HG02970 (cell line): ENCODE data around the gene ASIC2.

Source experiments
- ATAC-seq: cut with Tn5 transposase; IDR thresholded peaks from one replicate; pipeline ENCODE4 v1.9.1; 2021; ENCODE audit warnings: mild to moderate bottlenecking, moderate library complexity, moderate number of reproducible peaks; ENCODE audit not compliant: unreplicated experiment, low FRiP score

ASIC2 gene

GRCh38 chr17:33209671-33210070 is 83.4 kb downstream of the ASIC2 start:
- ATAC-seq = no peak

DNA sequence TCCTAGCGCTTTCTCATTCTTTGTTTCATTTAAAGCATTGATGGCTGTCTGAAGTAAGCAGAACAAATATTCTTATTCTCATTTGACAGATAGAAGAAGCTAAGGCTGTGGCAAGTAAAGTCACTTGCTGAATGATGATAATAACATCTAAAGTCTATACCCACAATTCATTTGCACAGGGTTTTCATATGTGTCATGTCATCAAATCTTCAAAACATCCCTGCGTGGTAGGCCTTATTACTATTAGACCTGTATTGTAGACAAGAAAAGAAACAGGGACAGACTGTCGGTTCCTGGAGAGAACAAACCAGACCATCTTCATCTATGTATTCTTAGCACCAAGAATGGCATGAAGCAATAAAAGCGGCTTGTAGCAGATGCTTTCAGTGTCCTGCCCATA is 85.9 kb downstream of the ASIC2 start:
- no peak for ATAC-seq

DNA sequence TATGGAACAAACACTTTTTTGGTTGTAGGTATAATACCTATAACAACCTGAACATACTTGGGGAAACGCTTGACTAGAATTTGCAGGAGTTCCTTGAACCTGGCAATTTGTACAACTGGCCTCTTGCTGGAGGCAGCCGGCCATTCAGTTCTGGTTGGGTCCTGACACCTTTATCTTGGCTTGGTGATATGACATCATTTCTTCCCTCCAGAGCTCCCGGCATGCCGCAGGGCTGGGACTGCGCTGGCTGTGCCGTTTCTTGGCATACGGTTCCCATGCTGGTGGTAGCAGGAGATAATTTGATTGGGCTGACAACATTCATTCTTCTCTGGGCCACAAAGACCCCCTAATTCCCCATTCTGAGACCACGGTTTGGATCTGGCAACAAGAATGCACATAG is 87.5 kb downstream of the ASIC2 start:
- ATAC-seq = no peak

DNA sequence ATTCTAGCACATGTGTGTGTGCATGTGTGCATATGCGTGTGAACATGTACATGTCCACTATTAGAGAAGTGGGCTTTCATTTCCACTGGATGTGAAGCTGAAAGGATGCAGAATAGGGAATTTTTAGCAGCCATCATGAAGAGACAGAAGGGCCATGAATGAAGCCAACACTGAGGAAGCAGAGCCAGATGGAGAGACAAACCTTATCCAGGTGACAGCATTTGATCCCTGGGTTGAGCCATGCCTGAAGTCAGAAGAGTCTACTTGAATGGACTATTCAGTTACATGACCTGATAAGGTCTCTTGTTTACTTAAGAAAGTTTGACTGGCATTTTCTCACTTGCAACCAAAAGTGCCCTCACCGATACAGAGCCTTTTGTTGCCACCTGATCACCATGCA is 88.4 kb downstream of the ASIC2 start:
- ATAC-seq = no peak

DNA sequence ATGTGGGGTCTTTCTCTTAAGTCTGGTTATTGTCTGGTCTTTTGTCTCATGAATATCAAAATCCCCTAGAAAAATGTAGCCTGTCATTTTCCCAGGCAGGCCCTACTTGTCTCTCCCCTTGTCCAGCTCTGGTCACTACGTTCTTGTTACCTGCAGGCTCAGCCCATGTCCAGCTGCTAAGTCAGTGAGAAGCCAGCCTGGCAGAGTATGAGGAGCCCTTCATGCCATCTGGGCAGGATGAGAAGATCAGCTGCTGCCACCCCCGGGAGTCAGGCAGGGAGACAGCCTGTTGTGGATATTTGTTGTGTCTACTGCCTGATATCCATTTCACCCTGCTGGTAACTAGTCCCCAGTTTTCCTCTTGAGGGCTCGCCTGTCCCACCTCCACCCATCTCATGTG is 88.9 kb downstream of the ASIC2 start:
- no peak for ATAC-seq

DNA sequence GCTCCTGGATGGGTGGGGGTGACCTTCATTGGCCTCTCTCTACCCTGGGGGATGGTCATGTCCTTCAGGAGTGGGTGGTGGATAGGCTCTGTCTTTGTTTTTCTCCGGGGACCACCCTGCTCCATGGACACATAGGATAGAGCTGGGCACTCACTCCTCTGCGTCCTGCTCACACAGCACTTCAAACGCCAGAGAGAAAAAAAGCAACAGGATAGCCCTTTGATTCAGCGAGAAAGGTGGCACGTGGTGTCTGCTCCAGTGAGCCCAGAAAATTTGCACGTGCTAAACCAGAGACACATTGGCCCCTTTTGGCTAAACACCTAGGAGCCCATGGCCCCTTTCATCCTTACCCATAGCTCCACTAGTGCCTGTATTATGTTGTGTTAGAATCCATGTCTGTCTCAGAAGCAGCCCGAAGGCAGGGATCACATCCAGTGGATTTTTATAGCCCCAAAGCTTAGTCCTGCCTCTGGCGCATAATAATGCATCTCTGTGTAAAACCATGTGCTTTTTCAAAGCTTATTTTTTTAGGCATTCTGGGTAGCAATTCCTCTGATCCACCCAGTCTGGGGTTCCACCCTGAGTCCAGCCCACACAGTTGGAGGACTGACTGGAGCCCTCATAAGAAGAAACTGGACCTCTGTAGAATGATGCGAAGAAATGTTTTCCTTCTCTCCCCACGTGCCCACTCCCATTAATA is 90.1 kb downstream of the ASIC2 start:
- no peak for ATAC-seq

GRCh38 chr17:33202021-33202420 is 91.1 kb downstream of the ASIC2 start:
- no peak for ATAC-seq

- no peak for ATAC-seq
Observed at GRCh38 chr17:33201283-33201682, 91.8 kb downstream of the ASIC2 start.

- ATAC-seq = no peak
Observed at GRCh38 chr17:33200587-33200986, 92.5 kb downstream of the ASIC2 start.

- ATAC-seq = no peak
Observed at GRCh38 chr17:33199571-33200510, 93.3 kb downstream of the ASIC2 start.

GRCh38 chr17:33198954-33199353 is 94.1 kb downstream of the ASIC2 start:
- no peak for ATAC-seq

- ATAC-seq = no peak
Observed at GRCh38 chr17:33197342-33197741, 95.8 kb downstream of the ASIC2 start.

GRCh38 chr17:33196883-33197282 is 96.2 kb downstream of the ASIC2 start:
- ATAC-seq = no peak

DNA sequence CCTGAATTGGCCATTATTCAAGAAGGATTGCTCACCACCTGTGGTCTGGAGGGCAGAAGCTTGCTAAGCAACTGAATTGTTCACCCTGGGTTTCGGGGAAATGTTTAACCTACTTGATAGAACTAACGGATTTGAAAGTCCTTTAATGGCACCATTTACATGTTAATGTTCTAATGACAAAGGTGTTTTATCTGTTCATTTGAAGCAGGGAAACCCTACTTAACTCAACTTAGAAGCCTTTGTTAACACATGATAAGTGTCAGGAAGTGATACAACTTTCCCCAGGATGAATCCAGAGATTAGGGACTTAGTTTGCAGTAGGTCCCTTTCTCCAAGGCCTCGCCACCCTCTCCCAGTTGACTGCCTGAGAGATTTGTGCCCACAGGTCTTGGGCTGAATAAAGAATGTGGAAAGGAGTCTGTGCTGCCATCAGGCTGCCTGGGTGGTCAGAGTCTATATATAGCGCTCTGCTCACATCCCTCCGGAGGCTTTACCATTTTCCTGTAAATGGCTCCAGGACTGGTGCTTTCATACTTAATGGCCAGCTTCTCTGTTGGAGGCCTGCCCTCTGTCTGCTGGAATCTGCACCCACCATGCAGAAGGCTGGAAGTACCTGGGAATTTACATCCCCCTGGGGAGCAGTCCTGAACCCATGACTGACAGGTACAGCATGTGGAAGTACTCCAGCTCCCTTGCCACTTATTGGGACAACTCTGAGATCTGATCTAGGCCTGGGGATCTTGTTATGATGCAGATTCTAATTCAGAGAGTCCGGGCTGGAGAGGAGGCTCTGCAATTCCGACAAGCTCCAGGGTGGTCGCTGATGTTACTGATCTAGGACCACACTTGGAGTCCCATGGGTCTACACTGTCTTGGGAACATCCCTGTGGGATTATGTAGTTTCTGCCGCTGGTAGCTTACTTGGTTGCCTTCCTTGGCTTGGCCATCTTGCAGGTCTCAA is 99.9 kb downstream of the ASIC2 start:
- no peak for ATAC-seq

GRCh38 chr17:33183487-33184026 is 109.5 kb downstream of the ASIC2 start:
- ATAC-seq = no peak

DNA sequence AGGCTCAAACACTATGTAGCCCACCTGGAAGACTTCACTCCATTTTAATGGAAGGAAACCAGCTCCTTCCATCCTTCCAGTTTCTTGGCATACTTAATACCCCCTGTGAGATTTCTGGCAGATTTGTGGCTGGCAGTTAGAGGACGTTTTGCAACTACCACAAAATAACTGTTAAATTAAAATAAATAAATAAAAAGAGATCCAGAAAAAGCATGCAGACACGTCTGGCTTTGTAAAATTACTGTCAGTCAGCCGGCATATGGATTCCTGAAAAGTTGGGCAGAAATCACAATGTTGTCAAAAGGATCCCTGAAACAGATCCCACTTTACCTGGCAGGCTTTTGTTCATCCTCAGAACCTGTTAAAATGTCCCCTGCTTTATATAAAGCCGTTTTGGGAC is 113.9 kb downstream of the ASIC2 start:
- no peak for ATAC-seq

- ATAC-seq = no peak
Observed at GRCh38 chr17:33178681-33179080, 114.4 kb downstream of the ASIC2 start.

- no peak for ATAC-seq
Observed at GRCh38 chr17:33175562-33175961, 117.5 kb downstream of the ASIC2 start.

DNA sequence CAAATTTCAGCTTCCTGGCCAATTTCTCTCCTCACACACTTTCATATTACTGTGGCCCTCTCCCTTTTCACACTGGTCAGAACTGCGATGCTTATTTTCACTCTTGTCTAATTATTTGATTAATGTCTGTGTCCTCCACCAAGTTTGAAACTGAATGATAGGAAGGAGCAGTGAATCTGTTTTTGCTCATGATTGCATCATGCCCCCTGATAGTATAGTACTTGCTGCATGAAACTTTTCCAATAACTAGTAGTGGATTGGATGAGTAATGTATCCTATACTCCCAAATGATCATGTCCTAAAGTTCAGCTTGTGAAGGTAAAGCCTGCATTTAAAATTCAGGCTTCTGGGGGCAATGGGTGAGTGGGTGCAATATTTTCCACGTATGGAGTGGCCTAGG is 121.2 kb downstream of the ASIC2 start:
- no peak for ATAC-seq

DNA sequence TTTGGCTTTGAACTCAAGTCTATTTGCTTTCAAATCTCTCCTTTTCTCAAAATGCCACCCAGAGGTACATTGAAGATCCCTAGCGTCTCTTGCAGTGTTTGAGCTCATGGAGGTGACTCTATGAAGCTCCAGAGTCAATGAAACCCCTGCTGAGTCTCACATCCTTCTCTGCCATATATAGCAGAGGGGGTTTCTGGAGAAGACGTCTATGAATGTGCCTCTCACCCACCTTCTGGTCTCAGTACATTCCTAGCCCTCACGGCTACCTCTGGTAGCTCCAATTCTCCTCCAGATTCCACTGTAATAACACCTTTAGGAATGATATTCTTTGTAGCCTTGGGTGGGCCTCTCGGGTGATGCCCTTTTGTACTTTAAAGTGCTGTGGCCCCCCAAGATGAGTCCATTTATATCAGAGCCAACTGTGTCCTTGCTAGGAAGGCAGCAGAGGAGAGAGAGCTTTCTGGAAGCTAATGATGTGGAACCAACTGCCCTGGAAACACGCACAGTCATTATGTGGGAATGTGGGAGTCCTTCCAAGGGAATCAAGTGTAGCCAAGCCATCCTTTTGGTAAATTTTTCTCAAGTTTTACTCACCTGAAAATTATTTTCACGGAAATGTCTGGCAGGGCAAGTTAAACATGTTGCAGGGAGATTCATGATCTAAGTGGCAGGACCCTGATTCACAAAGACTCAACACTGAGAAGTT is 123.4 kb downstream of the ASIC2 start:
- ATAC-seq = no peak
